ENCODE results near the gene MYO1H. TPM values are rescaled to one million over a fixed set of nuclear protein-coding genes. Genes with fewer than 3 reads are reported as not detected.

The MYO1H gene
- total RNA-seq, 2 donors from 2014 or later = not detected

- H3K4me1 Mint-ChIP-seq = no peaks in the 10 kb centered on the region
- H3K27ac Mint-ChIP-seq = no peak overlapping the region
- peaks cover 48% of the 10 kb centered on the region for H3K36me3 Mint-ChIP-seq (ENCODE audit: low read depth)
- H3K9me3 Mint-ChIP-seq = no peaks in the 10 kb centered on the region
- no peaks in the 10 kb centered on the region for H3K27me3 Mint-ChIP-seq
- no peak overlapping the region for H3K4me3 Mint-ChIP-seq
- ATAC-seq (replicated peaks) = no peak
Measured at GRCh38 chr12:109444259-109444658, 96.6 kb downstream of the MYO1H start.

- H3K36me3 Mint-ChIP-seq (ENCODE audit: low read depth) = peaks cover 58% of the 10 kb centered on the region
- H3K27ac Mint-ChIP-seq = no peak overlapping the region
- no peaks in the 10 kb centered on the region for H3K27me3 Mint-ChIP-seq
- no peaks in the 10 kb centered on the region for H3K9me3 Mint-ChIP-seq
- ATAC-seq (replicated peaks) = no peak
- H3K4me1 Mint-ChIP-seq = no peaks in the 10 kb centered on the region
- H3K4me3 Mint-ChIP-seq = no peak overlapping the region
Measured at GRCh38 chr12:109445191-109445609, 97.5 kb downstream of the MYO1H start.

GRCh38 chr12:109446869-109447268, 99.2 kb downstream of the MYO1H start:
- Mint-ChIP-seq H3K27me3 (no peaks in the 10 kb centered on the region), H3K27ac (no peak overlapping the region), H3K4me3 (no peak overlapping the region), H3K9me3 (no peaks in the 10 kb centered on the region), H3K36me3 (ENCODE audit: low read depth) (peaks cover 74% of the 10 kb centered on the region), H3K4me1 (no peaks in the 10 kb centered on the region)
- no peak for ATAC-seq (replicated peaks)

GRCh38 chr12:109447482-109447881, 99.8 kb downstream of the MYO1H start:
- Mint-ChIP-seq H3K27me3 (no peaks in the 10 kb centered on the region), H3K9me3 (no peaks in the 10 kb centered on the region), H3K4me3 (no peak overlapping the region), H3K4me1 (no peaks in the 10 kb centered on the region), H3K36me3 (ENCODE audit: low read depth) (peaks cover 77% of the 10 kb centered on the region), H3K27ac (no peak overlapping the region)
- ATAC-seq (replicated peaks) = no peak

- Mint-ChIP-seq H3K9me3 (no peaks in the 10 kb centered on the region), H3K36me3 (ENCODE audit: low read depth) (peaks cover 82% of the 10 kb centered on the region)
Measured at GRCh38 chr12:109448272-109448671, 100.6 kb downstream of the MYO1H start.

GRCh38 chr12:109448707-109449390, 101.1 kb downstream of the MYO1H start:
- ATAC-seq (replicated peaks) = no peak
- H3K27me3 Mint-ChIP-seq = no peaks in the 10 kb centered on the region
- peaks cover 87% of the 10 kb centered on the region for H3K36me3 Mint-ChIP-seq (ENCODE audit: low read depth)
- no peaks in the 10 kb centered on the region for H3K4me1 Mint-ChIP-seq
- no peak overlapping the region for H3K27ac Mint-ChIP-seq
- no peak overlapping the region for H3K4me3 Mint-ChIP-seq
- no peaks in the 10 kb centered on the region for H3K9me3 Mint-ChIP-seq

More at GRCh38 chr12:109448272-109448671, 100.6 kb downstream of the MYO1H start:
- no peak overlapping the region for H3K4me3 Mint-ChIP-seq
- no peaks in the 10 kb centered on the region for H3K4me1 Mint-ChIP-seq
- H3K27me3 Mint-ChIP-seq = no peaks in the 10 kb centered on the region
- no peak overlapping the region for H3K27ac Mint-ChIP-seq
- no peak for ATAC-seq (replicated peaks)

- Mint-ChIP-seq H3K9me3 (no peaks in the 10 kb centered on the region), H3K27me3 (no peaks in the 10 kb centered on the region), H3K4me1 (no peaks in the 10 kb centered on the region)
Measured at GRCh38 chr12:109449845-109450532, 102.3 kb downstream of the MYO1H start.

GRCh38 chr12:109450980-109451379, 103.3 kb downstream of the MYO1H start:
- H3K27me3 Mint-ChIP-seq = no peaks in the 10 kb centered on the region
- no peaks in the 10 kb centered on the region for H3K9me3 Mint-ChIP-seq
- no peak overlapping the region for H3K4me3 Mint-ChIP-seq
- H3K4me1 Mint-ChIP-seq = no peaks in the 10 kb centered on the region
- no peak for ATAC-seq (replicated peaks)
- peaks cover 92% of the 10 kb centered on the region for H3K36me3 Mint-ChIP-seq (ENCODE audit: low read depth)
- no peak overlapping the region for H3K27ac Mint-ChIP-seq

More at GRCh38 chr12:109449845-109450532, 102.3 kb downstream of the MYO1H start:
- Mint-ChIP-seq H3K27ac (no peak overlapping the region), H3K4me3 (no peak overlapping the region), H3K36me3 (ENCODE audit: low read depth) (peaks cover 92% of the 10 kb centered on the region)
- no peak for ATAC-seq (replicated peaks)

GRCh38 chr12:109451400-109451799, 103.7 kb downstream of the MYO1H start:
- H3K9me3 Mint-ChIP-seq = no peaks in the 10 kb centered on the region
- H3K36me3 Mint-ChIP-seq (ENCODE audit: low read depth) = peaks cover 93% of the 10 kb centered on the region
- no peak overlapping the region for H3K27ac Mint-ChIP-seq
- no peak overlapping the region for H3K4me3 Mint-ChIP-seq
- H3K4me1 Mint-ChIP-seq = no peaks in the 10 kb centered on the region
- H3K27me3 Mint-ChIP-seq = no peaks in the 10 kb centered on the region
- no peak for ATAC-seq (replicated peaks)

- Mint-ChIP-seq H3K4me3 (no peak overlapping the region), H3K36me3 (ENCODE audit: low read depth) (peaks cover 99% of the 10 kb centered on the region), H3K9me3 (no peaks in the 10 kb centered on the region), H3K4me1 (no peaks in the 10 kb centered on the region), H3K27ac (no peak overlapping the region), H3K27me3 (no peaks in the 10 kb centered on the region)
- no peak for ATAC-seq (replicated peaks)
Measured at GRCh38 chr12:109452489-109452888, 104.8 kb downstream of the MYO1H start.

- H3K27ac Mint-ChIP-seq = no peak overlapping the region
- no peaks in the 10 kb centered on the region for H3K9me3 Mint-ChIP-seq
- ATAC-seq (replicated peaks) = no peak
- no peaks in the 10 kb centered on the region for H3K27me3 Mint-ChIP-seq
- H3K4me3 Mint-ChIP-seq = no peak overlapping the region
- H3K36me3 Mint-ChIP-seq (ENCODE audit: low read depth) = peaks cover 99% of the 10 kb centered on the region
- H3K4me1 Mint-ChIP-seq = peaks cover 15% of the 10 kb centered on the region
Measured at GRCh38 chr12:109455706-109456105, 108.0 kb downstream of the MYO1H start.

- peaks cover 20% of the 10 kb centered on the region for H3K4me1 Mint-ChIP-seq
- H3K36me3 Mint-ChIP-seq (ENCODE audit: low read depth) = peaks cover 78% of the 10 kb centered on the region
Measured at GRCh38 chr12:109458086-109458485, 110.4 kb downstream of the MYO1H start.

GRCh38 chr12:109458771-109459208, 111.1 kb downstream of the MYO1H start:
- no peaks in the 10 kb centered on the region for H3K9me3 Mint-ChIP-seq
- no peaks in the 10 kb centered on the region for H3K27me3 Mint-ChIP-seq
- peak overlapping the region; percentile 91 for H3K27ac Mint-ChIP-seq
- no peak overlapping the region for H3K4me3 Mint-ChIP-seq
- no peak for ATAC-seq (replicated peaks)
- H3K36me3 Mint-ChIP-seq (ENCODE audit: low read depth) = peaks cover 73% of the 10 kb centered on the region
- peaks cover 27% of the 10 kb centered on the region for H3K4me1 Mint-ChIP-seq

More at GRCh38 chr12:109458086-109458485, 110.4 kb downstream of the MYO1H start:
- peak overlapping the region; percentile 60 for H3K4me3 Mint-ChIP-seq
- peak; percentile 71 for ATAC-seq (replicated peaks)
- no peaks in the 10 kb centered on the region for H3K27me3 Mint-ChIP-seq
- H3K9me3 Mint-ChIP-seq = no peaks in the 10 kb centered on the region
- H3K27ac Mint-ChIP-seq = peak overlapping the region; percentile 91

- Mint-ChIP-seq H3K9me3 (no peaks in the 10 kb centered on the region), H3K27ac (peak overlapping the region; percentile 91), H3K27me3 (no peaks in the 10 kb centered on the region), H3K36me3 (ENCODE audit: low read depth) (peaks cover 73% of the 10 kb centered on the region), H3K4me1 (peaks cover 31% of the 10 kb centered on the region), H3K4me3 (no peak overlapping the region)
- no peak for ATAC-seq (replicated peaks)
Measured at GRCh38 chr12:109459247-109459646, 111.5 kb downstream of the MYO1H start.

- Mint-ChIP-seq H3K27me3 (no peaks in the 10 kb centered on the region), H3K36me3 (ENCODE audit: low read depth) (peaks cover 73% of the 10 kb centered on the region), H3K4me1 (peaks cover 41% of the 10 kb centered on the region), H3K27ac (no peak overlapping the region), H3K4me3 (no peak overlapping the region), H3K9me3 (no peaks in the 10 kb centered on the region)
- ATAC-seq (replicated peaks) = no peak
Measured at GRCh38 chr12:109460538-109460937, 112.8 kb downstream of the MYO1H start.

Data from activated T-helper 17 cell treated with anti-CD3 and anti-CD28 coated beads, Interleukin-2, amount 50 U/mL, for 72 hours (primary cell).